ENCODE measurements around the gene DST. TPM values are rescaled to one million over a fixed set of nuclear protein-coding genes. Genes with fewer than 3 reads are reported as not detected.

DST gene
- total RNA-seq, 1 donor from 2014 or later = 442 TPM

- Histone ChIP-seq H2AFZ (ENCODE audit: low read depth, low read length) (no peak overlapping the region), H3K4me1 (ENCODE audit: insufficient read depth, low read length) (no peaks in the 10 kb centered on the region), H3K9me3 (ENCODE audit: insufficient read depth, low read depth, low read length) (no peaks in the 10 kb centered on the region), H3K4me2 (ENCODE audit: low read length) (no peak overlapping the region), H4K20me1 (ENCODE audit: insufficient read depth, low read length) (no peaks in the 10 kb centered on the region), H3K79me2 (ENCODE audit: insufficient read depth, low read length) (peaks cover 39% of the 10 kb centered on the region), H3K4me3 (ENCODE audit: insufficient read depth, low read depth, low read length) (no peak overlapping the region), H3K9ac (ENCODE audit: low read length) (no peak overlapping the region), H3K36me3 (ENCODE audit: insufficient read depth, low read length) (peaks cover 28% of the 10 kb centered on the region), H3K27ac (ENCODE audit: low read depth, low read length) (no peak overlapping the region), H3K27me3 (ENCODE audit: insufficient read depth, low read length) (no peaks in the 10 kb centered on the region)
- Mint-ChIP-seq H3K4me1 (ENCODE audit: low read depth, unreplicated experiment) (peaks cover 52% of the 10 kb centered on the region), H3K27me3 (ENCODE audit: low read depth, unreplicated experiment) (no peaks in the 10 kb centered on the region), H3K9me3 (ENCODE audit: unreplicated experiment) (no peaks in the 10 kb centered on the region), H3K27ac (ENCODE audit: unreplicated experiment) (peak overlapping the region; percentile 88), H3K4me3 (ENCODE audit: unreplicated experiment) (no peak overlapping the region), H3K36me3 (ENCODE audit: low read depth, unreplicated experiment) (peaks cover 15% of the 10 kb centered on the region)
- FAIRE-seq (no peak), DNase-seq (ENCODE audit: low read depth) (no peak)
- no peak for TF ChIP-seq CTCF (IDR thresholded peaks at IDR 0.05; ENCODE audit: insufficient read depth, low read depth, low read length)
- TF ChIP-seq EZH2 (IDR thresholded peaks at IDR 0.05; ENCODE audit: insufficient read depth, low read length) = no peak
Observed at GRCh38 chr6:56518995-56519767, 123.5 kb downstream of the DST start.

- Mint-ChIP-seq H3K4me1 (ENCODE audit: low read depth, unreplicated experiment) (peaks cover 36% of the 10 kb centered on the region), H3K27ac (ENCODE audit: unreplicated experiment) (no peak overlapping the region), H3K36me3 (ENCODE audit: low read depth, unreplicated experiment) (peaks cover 20% of the 10 kb centered on the region), H3K27me3 (ENCODE audit: low read depth, unreplicated experiment) (no peaks in the 10 kb centered on the region), H3K4me3 (ENCODE audit: unreplicated experiment) (no peak overlapping the region), H3K9me3 (ENCODE audit: unreplicated experiment) (no peaks in the 10 kb centered on the region)
- Histone ChIP-seq H3K4me3 (ENCODE audit: insufficient read depth, low read depth, low read length) (no peak overlapping the region), H3K9ac (ENCODE audit: low read length) (no peak overlapping the region), H3K79me2 (ENCODE audit: insufficient read depth, low read length) (peaks cover 24% of the 10 kb centered on the region), H3K4me1 (ENCODE audit: insufficient read depth, low read length) (no peaks in the 10 kb centered on the region), H3K9me3 (ENCODE audit: insufficient read depth, low read depth, low read length) (no peaks in the 10 kb centered on the region), H4K20me1 (ENCODE audit: insufficient read depth, low read length) (no peaks in the 10 kb centered on the region), H3K36me3 (ENCODE audit: insufficient read depth, low read length) (peaks cover 32% of the 10 kb centered on the region), H3K27me3 (ENCODE audit: insufficient read depth, low read length) (no peaks in the 10 kb centered on the region), H3K4me2 (ENCODE audit: low read length) (no peak overlapping the region), H3K27ac (ENCODE audit: low read depth, low read length) (no peak overlapping the region), H2AFZ (ENCODE audit: low read depth, low read length) (no peak overlapping the region)
- TF ChIP-seq CTCF (IDR thresholded peaks at IDR 0.05; ENCODE audit: insufficient read depth, low read depth, low read length) = no peak
- TF ChIP-seq EZH2 (IDR thresholded peaks at IDR 0.05; ENCODE audit: insufficient read depth, low read length) = no peak
- FAIRE-seq = no peak
- no peak for DNase-seq (ENCODE audit: low read depth)
Observed at GRCh38 chr6:56517155-56517745, 125.4 kb downstream of the DST start.

- Histone ChIP-seq H3K4me3 (ENCODE audit: insufficient read depth, low read depth, low read length) (no peak overlapping the region), H3K4me1 (ENCODE audit: insufficient read depth, low read length) (no peaks in the 10 kb centered on the region), H3K4me2 (ENCODE audit: low read length) (no peak overlapping the region), H3K9me3 (ENCODE audit: insufficient read depth, low read depth, low read length) (no peaks in the 10 kb centered on the region), H3K79me2 (ENCODE audit: insufficient read depth, low read length) (peaks cover 17% of the 10 kb centered on the region), H4K20me1 (ENCODE audit: insufficient read depth, low read length) (peaks cover 5% of the 10 kb centered on the region), H3K27ac (ENCODE audit: low read depth, low read length) (no peak overlapping the region), H3K36me3 (ENCODE audit: insufficient read depth, low read length) (peaks cover 37% of the 10 kb centered on the region), H2AFZ (ENCODE audit: low read depth, low read length) (no peak overlapping the region), H3K9ac (ENCODE audit: low read length) (no peak overlapping the region), H3K27me3 (ENCODE audit: insufficient read depth, low read length) (no peaks in the 10 kb centered on the region)
- Mint-ChIP-seq H3K27me3 (ENCODE audit: low read depth, unreplicated experiment) (no peaks in the 10 kb centered on the region), H3K4me1 (ENCODE audit: low read depth, unreplicated experiment) (peaks cover 32% of the 10 kb centered on the region), H3K27ac (ENCODE audit: unreplicated experiment) (no peak overlapping the region), H3K4me3 (ENCODE audit: unreplicated experiment) (no peak overlapping the region), H3K36me3 (ENCODE audit: low read depth, unreplicated experiment) (peaks cover 25% of the 10 kb centered on the region), H3K9me3 (ENCODE audit: unreplicated experiment) (no peaks in the 10 kb centered on the region)
- DNase-seq (ENCODE audit: low read depth) (no peak), FAIRE-seq (no peak)
- TF ChIP-seq CTCF (IDR thresholded peaks at IDR 0.05; ENCODE audit: insufficient read depth, low read depth, low read length) = no peak
- TF ChIP-seq EZH2 (IDR thresholded peaks at IDR 0.05; ENCODE audit: insufficient read depth, low read length) = no peak
Observed at GRCh38 chr6:56516003-56516402, 126.7 kb downstream of the DST start.

Measured in astrocyte (in vitro differentiated cells and primary cell).